ENCODE measurements around the gene CYP26B1.

The CYP26B1 gene

GRCh38 chr2:72155737-72156136 is 8.1 kb upstream of the CYP26B1 start:
- Histone ChIP-seq H3K9me3 (ENCODE audit: control insufficient read depth, low read length) (no peaks in the 10 kb centered on the region), H3K4me3 (ENCODE audit: insufficient read depth, low read depth, low read length) (no peak overlapping the region), H3K36me3 (ENCODE audit: control insufficient read depth, insufficient read depth, low read length) (no peaks in the 10 kb centered on the region), H3K4me1 (ENCODE audit: control insufficient read depth, insufficient read depth, low read length) (peaks cover 5% of the 10 kb centered on the region), H3K27ac (ENCODE audit: insufficient read depth, low read depth, low read length, poor library complexity, severe bottlenecking) (no peak overlapping the region), H3K27me3 (ENCODE audit: control insufficient read depth, insufficient read depth, low read length, poor library complexity, severe bottlenecking) (peaks cover 7% of the 10 kb centered on the region)
- WGBS, 2 experiments: 93 to 95% methylated on average over 5 of the region's 5 CpGs

DNA sequence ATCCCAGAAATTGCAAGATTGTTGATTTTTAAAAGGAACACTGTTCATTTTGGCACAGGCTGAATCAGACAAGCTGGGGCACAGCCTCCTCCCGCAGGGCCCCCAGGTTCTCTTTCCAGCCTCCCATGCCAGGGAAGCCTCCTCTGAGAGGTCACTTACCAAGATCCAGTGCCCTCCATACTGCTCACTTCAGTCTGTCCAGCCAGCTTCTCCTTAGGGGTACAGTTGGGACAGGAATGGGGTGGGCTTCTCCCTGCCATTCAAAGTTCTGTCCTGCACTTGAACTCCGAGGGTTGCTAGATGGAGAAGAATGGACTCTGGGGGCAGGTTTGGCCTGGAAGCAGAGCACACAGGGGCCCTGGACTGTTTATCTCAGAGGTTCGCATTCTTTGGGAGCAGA is 7.5 kb upstream of the CYP26B1 start:
- WGBS, 2 experiments: 94 to 97% methylated on average over 3 of the region's 3 CpGs
- no peaks in the 10 kb centered on the region for H3K9me3 ChIP-seq (ENCODE audit: control insufficient read depth, low read length)
- H3K4me3 ChIP-seq (ENCODE audit: insufficient read depth, low read depth, low read length): no peak overlapping the region
- no peak overlapping the region for H3K27ac ChIP-seq (ENCODE audit: insufficient read depth, low read depth, low read length, poor library complexity, severe bottlenecking)
- peaks cover 13% of the 10 kb centered on the region for H3K27me3 ChIP-seq (ENCODE audit: control insufficient read depth, insufficient read depth, low read length, poor library complexity, severe bottlenecking)
- peaks cover 6% of the 10 kb centered on the region for H3K4me1 ChIP-seq (ENCODE audit: control insufficient read depth, insufficient read depth, low read length)
- H3K36me3 ChIP-seq (ENCODE audit: control insufficient read depth, insufficient read depth, low read length): no peaks in the 10 kb centered on the region

- 83 to 84% methylated on average over 15 to 16 of the region's 16 CpGs for WGBS, 2 experiments
- Histone ChIP-seq H3K27me3 (ENCODE audit: control insufficient read depth, insufficient read depth, low read length, poor library complexity, severe bottlenecking) (peaks cover 20% of the 10 kb centered on the region), H3K36me3 (ENCODE audit: control insufficient read depth, insufficient read depth, low read length) (no peaks in the 10 kb centered on the region), H3K4me1 (ENCODE audit: control insufficient read depth, insufficient read depth, low read length) (peaks cover 10% of the 10 kb centered on the region), H3K27ac (ENCODE audit: insufficient read depth, low read depth, low read length, poor library complexity, severe bottlenecking) (no peak overlapping the region), H3K4me3 (ENCODE audit: insufficient read depth, low read depth, low read length) (no peak overlapping the region), H3K9me3 (ENCODE audit: control insufficient read depth, low read length) (no peaks in the 10 kb centered on the region)
Measured at GRCh38 chr2:72154386-72154975, 6.8 kb upstream of the CYP26B1 start.

DNA sequence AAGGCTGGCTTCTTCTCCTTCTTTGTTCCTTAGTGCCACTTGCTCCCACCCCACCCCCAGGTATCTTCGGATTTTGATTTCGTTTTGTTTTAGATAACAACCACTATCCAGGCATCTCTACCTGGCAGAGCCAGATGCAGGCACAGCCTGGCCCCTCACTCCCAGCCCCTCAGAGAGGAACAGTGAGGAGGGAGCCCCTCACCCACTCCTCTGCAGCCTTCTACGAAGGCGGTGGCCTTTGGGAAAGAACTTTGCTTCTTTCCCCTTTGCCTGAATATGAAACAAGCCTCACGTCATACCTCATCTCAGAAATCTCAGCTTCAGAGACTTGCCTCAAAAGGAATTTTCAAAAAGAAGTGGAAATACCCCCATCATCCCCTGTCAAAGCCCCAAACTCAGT is 6.3 kb upstream of the CYP26B1 start:
- Histone ChIP-seq H3K36me3 (ENCODE audit: control insufficient read depth, insufficient read depth, low read length) (no peaks in the 10 kb centered on the region), H3K27me3 (ENCODE audit: control insufficient read depth, insufficient read depth, low read length, poor library complexity, severe bottlenecking) (peaks cover 26% of the 10 kb centered on the region)
- 92% methylated on average over 5 of the region's 5 CpGs for WGBS, 2 experiments

GRCh38 chr2:72153026-72153791 is 5.5 kb upstream of the CYP26B1 start:
- H3K27ac ChIP-seq (ENCODE audit: insufficient read depth, low read depth, low read length, poor library complexity, severe bottlenecking): no peak overlapping the region
- H3K9me3 ChIP-seq (ENCODE audit: control insufficient read depth, low read length): no peaks in the 10 kb centered on the region
- no peaks in the 10 kb centered on the region for H3K36me3 ChIP-seq (ENCODE audit: control insufficient read depth, insufficient read depth, low read length)
- H3K27me3 ChIP-seq (ENCODE audit: control insufficient read depth, insufficient read depth, low read length, poor library complexity, severe bottlenecking): peaks cover 33% of the 10 kb centered on the region
- no peak overlapping the region for H3K4me3 ChIP-seq (ENCODE audit: insufficient read depth, low read depth, low read length)
- WGBS, 2 experiments: 89 to 90% methylated on average over 18 of the region's 18 CpGs
- peaks cover 10% of the 10 kb centered on the region for H3K4me1 ChIP-seq (ENCODE audit: control insufficient read depth, insufficient read depth, low read length)

More for the DNA sequence above, 6.3 kb upstream of the CYP26B1 start:
- H3K27ac ChIP-seq (ENCODE audit: insufficient read depth, low read depth, low read length, poor library complexity, severe bottlenecking): no peak overlapping the region
- H3K4me3 ChIP-seq (ENCODE audit: insufficient read depth, low read depth, low read length): no peak overlapping the region
- H3K9me3 ChIP-seq (ENCODE audit: control insufficient read depth, low read length): no peaks in the 10 kb centered on the region
- H3K4me1 ChIP-seq (ENCODE audit: control insufficient read depth, insufficient read depth, low read length): peaks cover 10% of the 10 kb centered on the region

DNA sequence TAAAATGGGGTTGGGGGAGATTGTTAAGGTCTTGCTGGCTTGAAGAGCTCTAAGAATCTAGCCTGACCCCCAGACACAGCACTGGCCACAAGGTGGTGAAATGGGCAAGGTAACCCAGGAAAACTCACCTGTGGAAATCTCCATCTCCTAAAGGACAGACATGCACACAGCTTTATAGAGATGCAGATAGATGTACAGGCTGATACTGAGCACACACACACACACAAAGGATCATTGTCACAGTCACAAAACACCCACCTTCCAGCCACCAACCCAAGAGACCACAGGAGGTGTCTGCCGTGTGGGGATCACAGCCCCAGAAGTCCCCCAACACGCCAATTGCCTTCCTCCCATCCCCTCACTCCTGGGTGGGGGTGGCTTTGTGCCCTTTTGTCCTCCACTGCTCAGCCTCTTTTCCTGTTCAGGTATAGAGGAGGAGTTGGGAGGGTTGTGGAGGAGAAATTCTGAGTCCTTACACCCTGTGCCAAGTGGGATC is 3.2 kb upstream of the CYP26B1 start:
- H3K4me1 ChIP-seq (ENCODE audit: control insufficient read depth, insufficient read depth, low read length): peaks cover 18% of the 10 kb centered on the region
- H3K4me3 ChIP-seq (ENCODE audit: insufficient read depth, low read depth, low read length): no peak overlapping the region
- 83 to 88% methylated on average over 1 to 2 of the region's 2 CpGs for WGBS, 2 experiments
- H3K9me3 ChIP-seq (ENCODE audit: control insufficient read depth, low read length): no peaks in the 10 kb centered on the region
- peaks cover 56% of the 10 kb centered on the region for H3K27me3 ChIP-seq (ENCODE audit: control insufficient read depth, insufficient read depth, low read length, poor library complexity, severe bottlenecking)
- no peak overlapping the region for H3K27ac ChIP-seq (ENCODE audit: insufficient read depth, low read depth, low read length, poor library complexity, severe bottlenecking)
- no peaks in the 10 kb centered on the region for H3K36me3 ChIP-seq (ENCODE audit: control insufficient read depth, insufficient read depth, low read length)

DNA sequence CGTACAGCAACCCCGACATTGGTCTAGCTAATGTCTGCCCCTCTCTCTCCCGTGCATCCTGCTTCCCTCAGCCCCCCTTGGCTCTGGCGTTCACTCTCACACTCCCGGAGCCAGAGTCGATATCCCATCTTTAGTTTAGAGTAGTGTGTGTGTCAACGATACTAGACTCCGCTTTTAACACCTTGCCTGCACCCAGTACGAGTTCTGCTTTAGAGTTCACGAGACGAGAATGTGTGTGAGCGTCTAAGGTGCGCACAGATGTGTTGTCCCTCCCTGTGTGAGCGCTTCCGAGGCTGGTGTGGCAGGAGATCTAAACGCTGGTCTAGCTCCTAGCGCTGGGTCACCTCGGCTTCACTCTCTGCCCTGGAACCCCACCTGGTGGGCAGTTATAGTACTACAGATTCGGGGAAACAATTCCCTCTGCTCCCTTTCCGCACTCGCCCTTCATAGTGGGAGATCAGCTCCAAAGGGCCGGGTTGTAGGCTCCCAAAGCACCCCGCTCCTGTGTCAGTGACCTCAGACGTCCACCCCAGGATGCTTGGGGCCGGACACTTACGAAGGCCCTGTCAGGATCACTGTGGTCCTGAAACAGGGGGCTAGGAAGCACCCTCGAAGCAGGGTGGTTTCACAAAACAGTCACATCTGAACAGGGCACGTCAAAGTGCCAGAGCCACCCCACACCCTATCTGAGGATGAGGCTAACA is 2.6 kb upstream of the CYP26B1 start:
- Histone ChIP-seq H3K4me1 (ENCODE audit: control insufficient read depth, insufficient read depth, low read length) (peaks cover 20% of the 10 kb centered on the region), H3K36me3 (ENCODE audit: control insufficient read depth, insufficient read depth, low read length) (no peaks in the 10 kb centered on the region), H3K27me3 (ENCODE audit: control insufficient read depth, insufficient read depth, low read length, poor library complexity, severe bottlenecking) (peaks cover 62% of the 10 kb centered on the region), H3K4me3 (ENCODE audit: insufficient read depth, low read depth, low read length) (peak overlapping the region; percentile 11), H3K9me3 (ENCODE audit: control insufficient read depth, low read length) (no peaks in the 10 kb centered on the region), H3K27ac (ENCODE audit: insufficient read depth, low read depth, low read length, poor library complexity, severe bottlenecking) (no peak overlapping the region)
- WGBS, 2 experiments: 8 to 9% methylated on average over 28 of the region's 28 CpGs

DNA sequence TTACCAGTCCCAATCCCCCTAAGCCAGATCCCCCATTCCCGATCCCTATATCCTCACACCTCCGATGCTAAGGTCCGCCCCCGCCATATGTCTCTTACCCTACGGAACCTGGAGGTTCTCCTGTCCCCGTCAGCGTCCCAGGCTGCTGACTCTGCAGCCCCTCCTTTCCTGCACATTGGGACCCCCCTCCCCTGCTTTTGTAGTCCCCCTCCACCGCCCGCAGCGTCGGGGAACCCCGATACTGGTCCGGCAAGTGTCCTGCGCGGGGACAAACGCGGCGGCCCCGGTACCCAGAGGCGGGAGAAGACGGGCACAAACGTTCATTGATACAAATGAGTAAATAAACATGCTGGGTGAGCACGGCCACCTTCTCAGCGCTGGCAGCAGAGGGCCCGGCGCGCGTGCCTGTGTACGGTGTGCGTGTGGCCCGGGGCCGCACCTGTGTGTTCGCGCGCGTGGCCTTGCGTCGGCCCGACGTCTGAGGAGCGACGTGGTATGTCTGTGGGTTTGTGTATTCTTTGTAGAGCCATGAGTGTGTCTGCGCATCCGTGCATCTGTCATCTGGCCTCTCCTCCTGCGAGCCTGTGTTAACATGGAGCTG is 2.0 kb upstream of the CYP26B1 start:
- H3K4me3 ChIP-seq (ENCODE audit: insufficient read depth, low read depth, low read length): peak overlapping the region; percentile 11

DNA sequence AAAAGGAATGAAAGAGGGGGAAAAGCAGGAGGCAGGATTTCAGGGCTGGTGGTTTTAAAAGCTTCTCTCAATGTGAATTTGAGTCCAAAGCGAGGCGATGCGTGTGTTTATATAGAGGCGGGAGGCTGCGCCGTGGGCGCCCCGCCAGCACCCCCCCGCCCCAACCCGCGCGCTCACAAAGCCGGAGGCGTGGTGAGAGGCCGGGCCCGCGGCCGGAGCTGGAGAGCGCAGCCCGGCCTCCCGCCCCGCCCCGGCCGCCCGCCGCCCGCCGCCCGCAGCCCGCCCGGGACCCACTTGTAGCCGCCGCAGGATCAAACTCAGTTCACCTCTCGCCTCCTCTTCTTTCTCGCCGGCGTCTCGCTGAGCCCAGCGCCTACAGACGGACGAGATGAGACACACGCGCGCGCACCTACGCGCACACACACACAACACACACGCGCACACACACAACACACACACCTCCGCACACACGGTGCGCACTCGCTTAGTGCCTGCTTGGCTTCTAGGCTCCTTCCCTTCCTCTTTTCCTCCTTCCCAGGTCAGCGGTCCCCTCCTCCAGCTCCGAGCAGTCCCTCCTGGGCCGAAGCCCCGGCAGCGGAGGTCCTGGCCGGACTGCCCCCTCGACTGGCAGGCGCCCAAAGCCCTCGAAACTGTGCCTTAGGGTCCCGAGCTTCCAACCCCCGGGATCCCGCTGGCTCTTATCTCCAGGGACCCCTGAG is 1.3 kb upstream of the CYP26B1 start:
- Histone ChIP-seq H3K4me3 (ENCODE audit: insufficient read depth, low read depth, low read length) (peak overlapping the region; percentile 30), H3K27ac (ENCODE audit: insufficient read depth, low read depth, low read length, poor library complexity, severe bottlenecking) (no peak overlapping the region), H3K9me3 (ENCODE audit: control insufficient read depth, low read length) (no peaks in the 10 kb centered on the region), H3K27me3 (ENCODE audit: control insufficient read depth, insufficient read depth, low read length, poor library complexity, severe bottlenecking) (peaks cover 75% of the 10 kb centered on the region), H3K4me1 (ENCODE audit: control insufficient read depth, insufficient read depth, low read length) (peaks cover 18% of the 10 kb centered on the region), H3K36me3 (ENCODE audit: control insufficient read depth, insufficient read depth, low read length) (no peaks in the 10 kb centered on the region)
- 0 to 1% methylated on average over 65 of the region's 65 CpGs for WGBS, 2 experiments

More for the DNA sequence above, 2.0 kb upstream of the CYP26B1 start:
- Histone ChIP-seq H3K4me1 (ENCODE audit: control insufficient read depth, insufficient read depth, low read length) (peaks cover 18% of the 10 kb centered on the region), H3K9me3 (ENCODE audit: control insufficient read depth, low read length) (no peaks in the 10 kb centered on the region), H3K27me3 (ENCODE audit: control insufficient read depth, insufficient read depth, low read length, poor library complexity, severe bottlenecking) (peaks cover 68% of the 10 kb centered on the region), H3K27ac (ENCODE audit: insufficient read depth, low read depth, low read length, poor library complexity, severe bottlenecking) (no peak overlapping the region), H3K36me3 (ENCODE audit: control insufficient read depth, insufficient read depth, low read length) (no peaks in the 10 kb centered on the region)
- 3 to 5% methylated on average over 45 of the region's 45 CpGs for WGBS, 2 experiments
